Brain microvascular endothelial cell (primary cell): ENCODE data around the gene ARHGAP6.

ENCODE experiments used
- DNase-seq: peaks from one replicate; pipeline ENCODE4 v3.0.0-alpha.2; 2020
- H3K27ac ChIP-seq: fragments of 250-450 bp; sonication (Bioruptor Pico); 2 replicates; pipeline ENCODE4 v1.5.1; 2020; ENCODE audit warnings: mild to moderate bottlenecking, moderate library complexity
- H3K27me3 ChIP-seq: fragments of 250-450 bp; sonication (Bioruptor Pico); replicated peaks from 2 replicates; pipeline ENCODE4 v1.5.1; 2020; ENCODE audit warnings: mild to moderate bottlenecking
- H3K36me3 ChIP-seq: fragments of 250-450 bp; sonication (Bioruptor Pico); replicated peaks from 2 replicates; pipeline ENCODE4 v1.5.1; 2020; ENCODE audit warnings: mild to moderate bottlenecking
- H3K4me3 ChIP-seq: 2 replicates; pipeline ENCODE4 v1.5.1; 2011; ENCODE audit warnings: low read depth, mild to moderate bottlenecking, control low read depth, low read length, moderate library complexity
- in situ Hi-C: cut with HindIII; loops from 2 replicates; pipeline ENCODE4 v1.10.0; 2017; ENCODE audit warnings: low sequenced_read_pairs, low pct_ligation_motif_present
- TF ChIP-seq, protein P1 (sequence below): IDR thresholded peaks from 2 replicates; pipeline ENCODE4 v1.5.1; 2011; ENCODE audit warnings: low read depth, mild to moderate bottlenecking, moderate library complexity, low read length, control low read depth, inconsistent platforms; ENCODE audit errors: missing control alignments

The ARHGAP6 gene

DNA sequence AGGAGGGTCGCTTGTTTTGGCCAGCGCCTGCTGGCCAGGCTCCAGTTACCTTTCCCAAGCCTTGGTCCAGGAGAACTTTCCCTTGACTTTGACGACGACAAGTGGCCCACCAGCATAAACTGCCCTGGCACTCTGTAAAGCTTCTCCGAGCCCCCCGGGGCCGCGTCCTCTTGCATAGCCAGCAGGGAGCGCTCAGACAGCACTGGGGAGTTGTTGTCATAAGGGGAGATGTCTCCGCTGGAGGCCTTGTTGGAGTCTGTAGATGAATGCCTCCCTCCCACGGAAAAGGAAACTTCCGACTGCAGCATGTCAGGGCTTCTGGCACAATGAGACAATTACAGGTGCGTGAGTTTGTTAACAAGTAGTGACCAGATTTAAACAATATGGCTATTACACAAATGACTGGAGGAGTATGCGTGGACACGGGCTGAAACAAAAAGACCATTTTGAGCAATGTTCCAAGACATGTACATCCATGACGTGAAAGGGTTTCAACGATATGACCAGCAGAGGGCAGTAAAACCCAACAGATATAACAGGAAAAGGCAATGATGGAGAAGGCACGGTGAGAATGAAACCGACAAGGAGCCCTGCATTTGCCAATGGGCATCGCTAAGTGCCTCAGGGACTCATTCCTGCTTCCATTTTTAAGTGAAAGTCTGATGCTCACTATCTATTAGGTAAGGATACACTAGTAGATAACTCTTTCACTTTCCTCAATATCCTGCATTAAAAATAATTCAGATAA, 521.6 kb downstream of the ARHGAP6 start:
- Histone ChIP-seq H3K27ac (no peak overlapping the region), H3K36me3 (no peaks in the 10 kb centered on the region), H3K27me3 (no peaks in the 10 kb centered on the region), H3K4me3 (no peak overlapping the region)
- TF ChIP-seq, protein P1, sequence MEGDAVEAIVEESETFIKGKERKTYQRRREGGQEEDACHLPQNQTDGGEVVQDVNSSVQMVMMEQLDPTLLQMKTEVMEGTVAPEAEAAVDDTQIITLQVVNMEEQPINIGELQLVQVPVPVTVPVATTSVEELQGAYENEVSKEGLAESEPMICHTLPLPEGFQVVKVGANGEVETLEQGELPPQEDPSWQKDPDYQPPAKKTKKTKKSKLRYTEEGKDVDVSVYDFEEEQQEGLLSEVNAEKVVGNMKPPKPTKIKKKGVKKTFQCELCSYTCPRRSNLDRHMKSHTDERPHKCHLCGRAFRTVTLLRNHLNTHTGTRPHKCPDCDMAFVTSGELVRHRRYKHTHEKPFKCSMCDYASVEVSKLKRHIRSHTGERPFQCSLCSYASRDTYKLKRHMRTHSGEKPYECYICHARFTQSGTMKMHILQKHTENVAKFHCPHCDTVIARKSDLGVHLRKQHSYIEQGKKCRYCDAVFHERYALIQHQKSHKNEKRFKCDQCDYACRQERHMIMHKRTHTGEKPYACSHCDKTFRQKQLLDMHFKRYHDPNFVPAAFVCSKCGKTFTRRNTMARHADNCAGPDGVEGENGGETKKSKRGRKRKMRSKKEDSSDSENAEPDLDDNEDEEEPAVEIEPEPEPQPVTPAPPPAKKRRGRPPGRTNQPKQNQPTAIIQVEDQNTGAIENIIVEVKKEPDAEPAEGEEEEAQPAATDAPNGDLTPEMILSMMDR, result peak; percentile 51
- in situ Hi-C loops, result no loop called here
- peak; percentile 76 for DNase-seq

DNA sequence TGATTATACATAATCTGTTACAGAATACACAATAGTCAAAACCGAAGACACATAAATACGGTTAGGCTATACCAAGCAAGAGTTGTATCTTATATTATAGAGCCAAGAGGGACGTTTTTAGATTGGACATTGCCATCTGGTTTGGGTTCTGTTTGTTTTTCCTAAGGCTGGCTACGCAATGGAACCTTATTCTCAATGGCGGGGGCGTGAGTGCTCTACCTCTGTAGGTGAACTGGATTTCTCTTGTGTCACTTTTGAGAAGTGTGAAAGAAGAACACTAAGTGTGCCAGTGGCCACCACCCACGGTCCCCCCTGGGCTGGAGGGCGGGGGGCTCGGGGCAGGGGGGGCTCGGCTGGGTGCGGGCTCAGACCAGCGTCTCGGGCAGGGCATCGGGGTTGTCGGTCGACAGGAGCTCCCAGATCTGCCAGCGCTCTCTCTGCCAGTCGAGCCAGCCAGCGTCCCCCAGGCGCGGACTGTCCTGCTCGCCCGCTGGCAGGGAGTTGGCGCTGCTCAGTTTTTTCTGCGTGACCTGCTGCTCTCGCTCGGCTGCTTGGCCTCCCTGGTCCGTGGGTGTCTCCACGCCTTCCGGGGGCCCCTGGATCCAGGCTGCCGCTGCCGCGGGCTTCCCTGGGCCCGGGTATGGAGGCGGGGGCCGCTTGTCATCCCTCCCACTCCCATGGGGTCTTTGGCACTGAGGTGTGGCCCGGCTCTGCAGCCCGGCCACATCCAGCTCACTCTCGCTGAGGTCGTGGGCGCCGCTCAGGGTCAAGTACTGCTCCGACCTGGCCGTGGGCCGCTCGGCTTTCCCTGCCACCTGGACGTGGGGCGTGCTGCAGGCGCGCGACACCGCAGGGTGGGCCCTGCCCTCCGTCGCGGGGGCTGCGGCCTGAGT, 527.0 kb downstream of the ARHGAP6 start:
- no peaks in the 10 kb centered on the region for H3K36me3 ChIP-seq
- TF ChIP-seq, protein P1, result no peak
- H3K27ac ChIP-seq, result no peak overlapping the region
- H3K27me3 ChIP-seq, result no peaks in the 10 kb centered on the region
- in situ Hi-C loops, result no loop called here
- no peak for DNase-seq
- peak overlapping the region; percentile 24 for H3K4me3 ChIP-seq

- in situ Hi-C loops, result no loop called here
- no peak overlapping the region for H3K27ac ChIP-seq
- TF ChIP-seq, protein P1, result peak; percentile 49
- no peak overlapping the region for H3K4me3 ChIP-seq
- H3K27me3 ChIP-seq, result no peaks in the 10 kb centered on the region
- peak; percentile 40 for DNase-seq
- no peaks in the 10 kb centered on the region for H3K36me3 ChIP-seq
Observed at GRCh38 chrX:11137543-11138139, 528.1 kb downstream of the ARHGAP6 start.

DNA sequence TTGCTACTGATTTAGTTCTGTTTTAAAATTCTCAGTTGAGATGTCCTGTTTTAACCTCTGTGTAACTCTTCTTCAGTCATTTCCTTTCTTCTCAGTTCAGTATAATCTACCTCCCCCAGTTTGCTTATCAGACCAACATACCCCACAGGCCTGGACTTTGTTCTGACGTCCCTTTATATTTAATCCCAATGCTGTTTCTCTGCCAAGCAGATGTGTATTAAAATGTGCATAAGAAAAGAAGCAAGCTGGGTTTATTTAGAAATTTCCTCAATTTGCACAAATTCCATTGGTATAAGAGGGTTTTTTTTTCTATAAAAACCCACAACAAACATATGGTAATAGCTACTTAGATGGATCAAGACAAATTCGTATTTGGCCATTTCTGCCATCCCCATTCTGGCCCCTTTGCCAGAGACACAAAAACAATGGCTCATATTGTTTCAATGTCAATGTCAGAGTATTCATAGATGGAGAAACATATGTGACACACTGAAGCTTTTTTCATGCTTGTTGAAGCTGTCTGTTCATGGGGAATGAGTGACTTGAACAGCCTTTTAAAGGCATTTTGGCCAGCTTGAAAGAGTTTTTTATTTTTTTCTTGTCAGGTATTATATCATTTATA, 530.0 kb downstream of the ARHGAP6 start:
- in situ Hi-C loops, result no loop called here
- no peak overlapping the region for H3K4me3 ChIP-seq
- no peaks in the 10 kb centered on the region for H3K27me3 ChIP-seq
- H3K27ac ChIP-seq, result no peak overlapping the region
- DNase-seq, result no peak
- H3K36me3 ChIP-seq, result no peaks in the 10 kb centered on the region
- TF ChIP-seq, protein P1, result no peak

- TF ChIP-seq, protein P1, result no peak
- no peak overlapping the region for H3K4me3 ChIP-seq
- H3K27ac ChIP-seq, result no peak overlapping the region
- H3K27me3 ChIP-seq, result no peaks in the 10 kb centered on the region
- H3K36me3 ChIP-seq, result no peaks in the 10 kb centered on the region
- in situ Hi-C loops, result no loop called here
- DNase-seq, result no peak
Observed at GRCh38 chrX:11131146-11131545, 534.6 kb downstream of the ARHGAP6 start.
